22Rv1 (cell line): ENCODE results near the gene PLEKHG4B.

ENCODE experiments used
- CTCF ChIP-seq: fragments of 450-650 bp; IDR thresholded peaks from 2 replicates; pipeline ENCODE4 v1.5.1; 2017; ENCODE audit warnings: mild to moderate bottlenecking
- ZFX ChIP-seq: fragments of 450-650 bp; IDR thresholded peaks from 2 replicates; pipeline ENCODE4 v1.6.1; 2017; ENCODE audit warnings: antibody characterized with exemption, borderline replicate concordance

DNA sequence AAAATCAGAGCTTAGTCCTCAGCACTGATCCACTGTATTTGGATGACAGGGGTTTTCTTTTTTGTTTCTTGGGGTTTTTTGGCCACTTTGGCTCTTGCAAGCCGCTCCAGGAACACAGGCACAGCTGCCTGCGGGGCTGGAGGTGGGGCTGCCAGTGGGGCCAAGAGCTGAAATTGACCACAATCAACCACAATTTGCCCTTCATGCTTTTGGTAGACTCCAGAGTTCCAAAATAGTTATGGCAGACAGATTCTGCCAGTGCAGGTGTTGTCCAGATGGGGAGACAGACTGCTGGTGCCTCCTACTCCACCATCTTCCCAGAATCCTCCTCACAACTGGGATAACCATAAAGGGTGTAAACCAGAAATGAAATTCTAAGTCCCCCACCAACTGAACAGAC is 36.5 kb downstream of the PLEKHG4B start:
- TF ChIP-seq CTCF = no peak
- no peak for TF ChIP-seq ZFX
